Ureter (tissue), 1 donor: ENCODE data around the gene CERS6. TPM values are rescaled to one million over a fixed set of nuclear protein-coding genes. Genes with fewer than 3 reads are reported as not detected.
"Not testable (repeated sequence)": the region's sequence is repeated elsewhere in the genome, so short reads cannot be mapped to it uniquely, and the experiment has no call there.

ENCODE experiments used
- DNase-seq: peaks from one replicate; pipeline ENCODE4 v3.0.0-alpha.2; 2020; ENCODE audit warnings: low spot score
- total RNA-seq: library from RNA; stranded (reverse); gene quantifications from one replicate; pipeline ENCODE4 v1.2.4, GENCODE V29; 2023
- donor health status: DM: yes; HTN: yes; CAD: no.

The CERS6 gene
- total RNA-seq, 1 donor from 2014 or later, result 29.3 TPM

GRCh38 chr2:168496906-168497305, 40.8 kb downstream of the CERS6 start:
- no peak for DNase-seq

GRCh38 chr2:168499500-168499899, 43.4 kb downstream of the CERS6 start:
- DNase-seq, result no peak

- no peak for DNase-seq
These were observed 44.4 kb downstream of the CERS6 start for GRCh38 chr2:168500516-168500915.

GRCh38 chr2:168501466-168502065, 45.5 kb downstream of the CERS6 start:
- DNase-seq, result no peak

GRCh38 chr2:168502852-168503251, 46.8 kb downstream of the CERS6 start:
- not testable (repeated sequence) for DNase-seq

- no peak for DNase-seq
These were observed 47.8 kb downstream of the CERS6 start for GRCh38 chr2:168503901-168504300.

GRCh38 chr2:168504323-168504722, 48.3 kb downstream of the CERS6 start:
- DNase-seq, result no peak

- no peak for DNase-seq
These were observed 54.2 kb downstream of the CERS6 start for GRCh38 chr2:168510125-168510756.

- DNase-seq, result no peak
These were observed 58.6 kb downstream of the CERS6 start for GRCh38 chr2:168514692-168515091.

GRCh38 chr2:168515502-168515901, 59.4 kb downstream of the CERS6 start:
- no peak for DNase-seq

- no peak for DNase-seq
These were observed 61.7 kb downstream of the CERS6 start for GRCh38 chr2:168517816-168518215.

GRCh38 chr2:168518555-168519066, 62.5 kb downstream of the CERS6 start:
- DNase-seq, result no peak

- DNase-seq, result no peak
These were observed 63.6 kb downstream of the CERS6 start for GRCh38 chr2:168519534-168520308.

GRCh38 chr2:168521053-168521741, 65.1 kb downstream of the CERS6 start:
- DNase-seq, result no peak

GRCh38 chr2:168522446-168522845, 66.4 kb downstream of the CERS6 start:
- no peak for DNase-seq

- DNase-seq, result no peak
These were observed 67.9 kb downstream of the CERS6 start for GRCh38 chr2:168524005-168524404.

GRCh38 chr2:168525020-168525419, 68.9 kb downstream of the CERS6 start:
- DNase-seq, result peak; percentile 56

- DNase-seq, result no peak
These were observed 69.8 kb downstream of the CERS6 start for GRCh38 chr2:168525716-168526446.

GRCh38 chr2:168526641-168527040, 70.6 kb downstream of the CERS6 start:
- no peak for DNase-seq

GRCh38 chr2:168528016-168528415, 71.9 kb downstream of the CERS6 start:
- DNase-seq, result no peak

GRCh38 chr2:168528469-168528868, 72.4 kb downstream of the CERS6 start:
- DNase-seq, result no peak
